GM18508 (cell line): ENCODE data around the gene ST6GALNAC6.
"Not testable (repeated sequence)": the region's sequence is repeated elsewhere in the genome, so short reads cannot be mapped to it uniquely, and the experiment has no call there.

Experiments
- ATAC-seq: cut with Tn5 transposase; IDR thresholded peaks from one replicate; pipeline ENCODE4 v1.9.1; 2021; ENCODE audit warnings: moderate number of reproducible peaks; ENCODE audit not compliant: insufficient read depth, unreplicated experiment

ST6GALNAC6 gene

DNA sequence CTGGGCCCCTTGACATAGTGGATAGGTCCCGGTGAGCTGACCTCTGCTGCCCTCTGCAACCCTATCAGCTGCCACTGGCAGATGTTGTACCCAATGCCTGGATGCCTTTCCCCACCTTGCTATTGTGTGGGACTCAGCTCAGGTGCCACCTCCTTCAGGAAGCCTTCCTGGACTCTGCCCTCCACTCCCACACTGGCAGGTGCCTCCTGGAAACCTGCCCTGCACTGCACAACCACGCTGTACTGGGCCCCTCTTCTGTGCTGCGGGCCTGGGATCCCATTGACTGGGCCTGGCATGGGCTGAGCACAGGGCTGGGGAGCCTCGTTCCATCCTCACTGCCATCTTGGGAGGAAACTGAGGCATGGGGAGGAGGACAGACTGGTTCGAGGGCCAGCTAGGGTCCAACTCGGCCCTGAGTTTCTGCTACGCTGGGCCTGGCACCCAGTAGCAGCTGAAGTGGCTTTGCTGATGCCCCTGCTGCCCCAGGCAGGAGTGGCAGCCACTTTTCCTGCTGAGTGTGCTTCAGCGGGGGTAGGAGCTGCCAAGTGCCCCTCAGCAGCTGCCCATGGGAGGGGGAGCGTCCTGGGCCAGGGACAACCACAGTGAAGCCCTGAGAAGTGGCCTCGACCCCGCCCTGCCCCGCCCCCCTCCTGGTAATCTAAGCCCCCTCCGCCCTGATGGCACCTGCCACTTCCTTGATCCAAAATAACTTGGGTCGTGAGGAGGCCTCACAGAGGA lies 23.2 kb downstream of the ST6GALNAC6 start:
- ATAC-seq: no peak

DNA sequence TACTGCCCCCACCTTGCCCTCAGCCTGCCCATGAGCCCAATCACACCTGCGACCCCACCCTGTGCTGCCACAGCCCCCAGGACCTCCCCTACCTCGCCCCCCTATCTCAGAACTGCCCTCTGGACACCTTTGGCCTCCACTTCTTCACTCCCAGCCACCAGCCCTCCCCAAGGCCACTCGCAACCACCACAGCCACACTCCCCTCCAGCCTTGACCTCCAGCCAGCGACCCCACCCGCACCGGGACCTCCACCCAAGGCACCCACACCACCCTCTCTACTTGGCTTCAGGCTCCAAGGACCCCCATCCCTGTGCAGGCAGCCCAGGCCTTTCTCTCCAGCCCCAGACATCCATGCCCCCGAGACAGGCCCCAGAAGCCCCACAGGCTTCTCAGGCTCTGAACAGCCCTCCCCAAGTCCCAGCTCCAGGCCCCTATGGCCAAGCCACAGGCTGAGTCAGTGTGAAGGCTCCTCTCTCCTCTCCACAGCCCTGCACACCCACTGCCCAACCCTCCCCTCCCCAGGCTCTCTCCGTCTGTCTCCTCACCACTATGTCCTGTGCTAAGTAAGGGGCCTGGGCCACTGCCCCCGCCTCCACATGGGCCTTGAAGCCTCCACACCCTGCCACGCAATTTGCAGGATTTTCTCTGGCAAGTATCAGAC lies 24.0 kb downstream of the ST6GALNAC6 start:
- ATAC-seq: no peak

DNA sequence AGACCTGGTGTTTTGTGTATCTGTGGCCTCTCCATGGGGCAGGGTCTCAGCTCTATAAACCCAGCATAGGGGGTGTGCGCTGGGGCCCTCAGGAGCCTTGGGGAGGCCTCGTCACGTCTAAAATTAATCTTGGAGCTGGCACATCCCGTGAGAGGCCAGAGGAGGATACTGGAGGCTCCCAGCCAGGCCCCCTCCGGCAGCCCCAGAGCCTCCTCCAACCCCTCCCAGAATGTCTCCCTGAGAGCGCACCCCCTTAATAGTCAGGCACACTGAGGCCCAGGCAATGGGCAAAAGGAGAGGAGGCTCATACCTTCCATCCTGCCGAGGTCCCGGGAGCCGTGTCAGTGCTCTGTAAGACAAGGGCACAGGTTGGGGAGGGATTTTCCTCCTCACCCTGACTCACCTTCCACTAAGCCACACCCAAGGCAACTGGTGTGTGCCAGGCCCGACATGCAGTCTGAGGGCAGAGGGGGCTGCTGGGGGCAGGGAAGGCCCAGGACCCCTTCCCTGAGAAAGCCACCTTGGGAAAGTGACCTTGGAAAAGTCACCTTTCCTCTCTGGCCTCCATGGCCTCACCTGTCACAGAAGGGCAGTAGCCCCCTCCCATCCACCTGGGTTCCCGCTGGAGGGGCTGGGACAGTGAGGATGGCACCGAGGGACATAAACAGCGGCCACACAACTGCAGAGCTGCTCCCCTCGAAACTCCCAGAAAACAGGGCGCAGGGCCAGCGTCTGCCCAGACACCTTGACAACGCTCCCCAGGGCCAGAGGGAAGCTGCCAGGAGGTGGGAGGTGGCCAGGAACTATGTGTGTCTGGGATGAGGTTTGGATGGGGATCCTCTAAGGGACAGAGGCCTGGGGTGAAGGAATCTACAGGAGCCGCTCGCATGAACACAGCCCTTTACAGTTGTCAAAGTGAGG lies 24.8 kb downstream of the ST6GALNAC6 start:
- ATAC-seq: no peak

DNA sequence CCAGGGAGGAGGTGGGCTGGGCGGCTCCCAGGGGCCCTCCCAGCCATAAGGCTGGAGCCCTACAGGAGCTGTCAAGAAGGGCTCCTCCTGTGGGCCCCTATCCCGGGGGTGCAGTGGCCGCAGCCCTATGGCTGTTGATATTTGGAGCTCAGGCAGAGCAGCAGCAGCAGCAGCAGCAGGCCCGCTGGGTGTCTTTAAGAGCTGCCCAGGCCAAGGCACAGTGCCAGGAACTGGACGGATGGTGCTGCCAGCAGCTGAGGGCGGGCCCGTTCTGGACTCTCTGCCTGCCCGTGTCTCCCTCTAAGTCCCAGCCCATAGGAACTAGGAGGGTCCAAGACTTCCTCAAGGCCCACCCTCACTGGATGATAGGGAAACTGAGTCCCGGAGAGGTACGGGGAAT lies 25.5 kb downstream of the ST6GALNAC6 start:
- no peak for ATAC-seq

DNA sequence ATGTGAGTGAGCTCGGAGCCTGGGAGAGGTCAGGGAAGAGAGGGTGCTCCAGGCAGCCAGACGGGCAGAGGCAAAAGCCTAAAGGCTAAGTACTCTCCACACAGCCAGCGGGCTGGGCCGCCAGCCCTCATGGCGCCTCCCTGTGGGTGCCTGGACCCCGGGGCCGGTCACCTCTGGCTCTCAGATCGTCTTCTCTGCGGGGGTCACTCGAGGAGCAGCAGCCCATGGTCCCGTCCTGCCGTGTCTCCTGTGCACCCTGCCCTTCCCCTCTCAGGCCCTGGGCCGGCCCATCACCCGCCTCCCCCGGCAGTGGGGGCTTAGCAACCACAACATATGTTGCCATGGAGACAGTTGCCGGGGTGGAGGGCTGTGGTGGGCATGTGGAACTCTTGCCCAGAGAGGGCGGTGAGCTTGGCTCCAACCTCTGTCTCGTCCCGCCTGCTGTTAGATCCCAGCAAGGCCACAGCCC lies 26.1 kb downstream of the ST6GALNAC6 start:
- no peak for ATAC-seq

DNA sequence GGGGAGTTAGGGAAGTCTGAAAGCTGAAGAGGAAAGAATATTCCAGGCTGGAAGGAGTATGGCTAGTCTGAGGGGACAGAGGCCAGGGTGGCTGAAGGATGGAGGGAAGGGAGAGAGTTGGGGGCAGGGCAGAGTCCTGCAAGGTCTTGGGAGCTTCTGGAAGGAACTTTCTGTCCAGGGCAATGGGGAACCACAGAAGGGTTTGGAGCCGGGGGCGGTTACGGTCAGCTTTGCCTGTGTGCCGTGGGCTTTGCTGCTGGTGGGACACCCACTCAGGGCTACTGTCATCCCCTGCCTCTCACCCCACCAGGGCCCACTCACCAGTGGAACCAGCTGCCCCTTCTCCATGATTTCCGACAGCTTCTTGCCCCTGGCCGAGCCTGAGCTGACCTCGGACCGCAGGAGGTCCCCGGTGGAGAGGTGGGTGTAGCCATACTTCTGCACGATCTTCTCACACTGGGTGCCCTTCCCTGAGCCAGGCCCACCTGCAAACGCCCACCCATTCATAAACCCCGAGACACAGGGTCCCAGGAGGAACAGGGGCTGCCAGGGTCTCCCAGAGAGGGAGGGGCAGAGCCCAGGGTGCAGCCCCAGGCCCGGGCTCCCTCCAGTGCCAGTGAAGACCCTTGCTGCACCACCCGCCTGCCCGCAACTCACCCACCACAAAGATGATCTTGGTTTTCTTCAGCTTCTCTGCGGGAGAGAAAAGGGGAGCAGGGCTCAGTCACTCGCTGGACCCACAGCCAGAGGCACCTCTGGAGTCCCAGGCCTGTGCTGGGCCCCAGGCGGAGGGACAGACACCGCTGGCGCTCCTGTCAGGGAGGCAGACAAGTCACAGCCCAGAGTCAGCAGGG lies 26.8 kb downstream of the ST6GALNAC6 start:
- no peak for ATAC-seq

DNA sequence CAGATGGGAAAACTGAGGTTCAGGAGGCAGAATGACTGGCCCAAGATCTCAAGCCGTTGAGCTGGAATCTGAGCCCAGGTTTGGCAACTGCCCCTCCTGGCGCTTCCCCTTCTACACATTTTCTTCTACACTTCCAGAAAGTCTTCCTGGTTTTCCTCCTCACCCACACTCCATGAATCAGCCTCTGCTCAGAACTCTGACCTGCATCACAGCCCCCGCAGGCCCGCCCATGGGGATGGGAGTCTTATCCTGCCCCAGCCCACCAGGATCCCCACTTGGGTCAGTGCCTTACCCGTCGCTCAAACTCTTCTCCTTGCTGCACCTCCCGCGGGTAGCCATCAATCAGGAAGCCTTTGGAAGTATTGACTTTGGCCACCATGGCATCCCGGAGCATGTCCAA lies 27.9 kb downstream of the ST6GALNAC6 start:
- ATAC-seq: no peak

DNA sequence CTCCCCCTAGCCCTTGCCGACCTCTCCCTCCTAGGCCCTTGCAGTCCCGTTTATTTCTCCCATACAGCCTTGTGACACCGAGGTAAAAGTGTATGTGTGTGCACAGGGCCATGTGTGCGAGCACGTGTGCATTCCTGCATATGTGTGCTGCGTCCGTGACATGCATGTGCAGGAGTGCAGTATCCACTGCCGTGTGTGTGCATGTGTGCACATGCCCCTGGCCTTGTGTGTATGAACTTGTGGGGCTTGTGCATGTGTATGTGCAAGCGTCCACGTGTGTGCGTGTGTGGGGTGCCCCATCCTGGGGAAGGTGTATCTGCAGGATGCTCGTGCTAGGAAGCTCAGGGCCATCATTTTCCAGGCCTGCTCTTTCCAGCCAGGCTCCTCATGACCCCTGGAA lies 28.5 kb downstream of the ST6GALNAC6 start:
- ATAC-seq: no peak

DNA sequence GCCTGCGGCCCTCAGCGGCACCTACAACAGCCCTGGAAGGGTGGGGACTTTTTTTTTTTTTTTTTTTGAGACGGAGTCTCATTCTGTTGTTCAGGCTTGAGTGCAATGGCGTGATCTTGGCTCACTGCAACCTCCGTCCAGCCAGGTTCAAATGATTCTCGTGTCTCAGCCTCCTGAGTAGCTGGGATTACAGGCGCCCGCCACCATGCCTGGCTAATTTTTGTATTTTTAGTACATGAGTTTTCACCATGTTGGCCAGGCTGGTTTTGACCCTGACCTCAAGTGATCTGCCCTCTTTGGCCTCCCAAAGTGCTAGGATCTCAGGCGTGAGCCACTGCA lies 29.3 kb downstream of the ST6GALNAC6 start:
- not testable (repeated sequence) for ATAC-seq

DNA sequence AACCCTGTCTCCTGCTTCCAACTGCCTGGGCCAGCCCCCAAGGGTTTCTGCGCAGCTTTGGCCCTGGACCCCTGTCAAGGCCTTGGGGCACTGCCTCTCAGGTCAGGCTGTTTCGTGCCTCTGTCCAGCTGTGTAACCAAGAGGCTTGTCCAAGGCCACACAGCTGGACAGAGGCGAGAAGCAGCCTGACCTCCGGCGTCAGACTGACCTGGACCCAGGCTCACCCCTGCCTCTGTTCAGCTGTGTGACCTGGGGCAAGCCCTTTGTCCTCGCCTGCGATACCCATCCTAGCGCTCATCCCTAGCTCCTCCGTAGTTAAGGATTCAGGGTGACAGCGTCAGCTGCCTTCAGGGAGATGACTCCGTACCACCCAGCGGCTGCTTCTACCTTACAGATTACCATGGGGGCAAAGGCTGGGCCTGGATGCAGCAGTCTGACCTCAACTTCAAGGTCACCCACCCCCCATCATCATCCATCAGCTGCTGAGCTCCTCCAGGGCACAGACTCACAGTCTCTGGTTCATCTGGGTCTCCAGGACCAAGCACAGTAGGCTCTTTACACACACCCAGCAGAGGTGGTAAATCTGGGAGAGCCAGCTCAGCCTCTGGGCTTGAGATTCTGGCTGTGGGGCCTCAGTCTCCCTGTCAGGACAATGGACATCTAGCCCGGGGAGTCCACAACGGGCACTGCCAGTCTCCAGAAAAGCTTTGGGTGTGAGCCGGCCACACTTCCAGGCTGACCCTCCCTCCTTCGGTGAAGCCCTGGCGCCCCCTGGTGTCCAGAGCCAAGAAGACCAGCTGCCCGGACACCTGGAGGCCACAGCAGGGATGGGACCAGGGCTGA lies 29.9 kb downstream of the ST6GALNAC6 start:
- ATAC-seq: no peak

DNA sequence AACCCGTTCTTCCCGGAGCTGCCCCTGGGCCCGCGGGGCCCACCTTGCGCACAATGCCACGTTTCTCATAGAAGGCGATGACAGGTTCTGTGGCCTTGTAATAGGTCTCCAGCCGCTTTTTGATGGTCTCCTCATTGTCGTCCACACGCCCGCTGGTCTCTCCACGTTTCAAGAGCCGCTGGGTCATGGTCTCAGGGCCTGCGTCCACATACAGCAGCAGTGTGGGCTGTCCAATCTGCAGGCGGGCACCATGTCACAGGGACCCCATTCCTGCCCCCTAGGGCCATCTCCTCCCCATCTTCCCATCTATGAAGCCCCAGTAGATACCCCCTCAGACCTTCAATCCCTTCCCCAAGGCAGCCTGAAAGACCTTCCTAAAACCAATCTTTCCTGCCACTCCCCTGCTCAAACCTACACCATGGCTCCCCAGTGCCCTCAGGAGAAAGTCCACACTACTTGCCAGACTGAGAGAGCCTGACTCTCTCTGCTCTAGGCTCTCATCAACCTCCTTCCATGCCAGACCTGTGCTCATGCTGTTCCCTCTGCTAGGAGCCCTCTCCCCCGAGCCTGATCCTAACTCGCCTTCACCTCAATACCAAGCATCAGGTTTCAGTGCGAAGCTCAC lies 31.0 kb downstream of the ST6GALNAC6 start:
- no peak for ATAC-seq

DNA sequence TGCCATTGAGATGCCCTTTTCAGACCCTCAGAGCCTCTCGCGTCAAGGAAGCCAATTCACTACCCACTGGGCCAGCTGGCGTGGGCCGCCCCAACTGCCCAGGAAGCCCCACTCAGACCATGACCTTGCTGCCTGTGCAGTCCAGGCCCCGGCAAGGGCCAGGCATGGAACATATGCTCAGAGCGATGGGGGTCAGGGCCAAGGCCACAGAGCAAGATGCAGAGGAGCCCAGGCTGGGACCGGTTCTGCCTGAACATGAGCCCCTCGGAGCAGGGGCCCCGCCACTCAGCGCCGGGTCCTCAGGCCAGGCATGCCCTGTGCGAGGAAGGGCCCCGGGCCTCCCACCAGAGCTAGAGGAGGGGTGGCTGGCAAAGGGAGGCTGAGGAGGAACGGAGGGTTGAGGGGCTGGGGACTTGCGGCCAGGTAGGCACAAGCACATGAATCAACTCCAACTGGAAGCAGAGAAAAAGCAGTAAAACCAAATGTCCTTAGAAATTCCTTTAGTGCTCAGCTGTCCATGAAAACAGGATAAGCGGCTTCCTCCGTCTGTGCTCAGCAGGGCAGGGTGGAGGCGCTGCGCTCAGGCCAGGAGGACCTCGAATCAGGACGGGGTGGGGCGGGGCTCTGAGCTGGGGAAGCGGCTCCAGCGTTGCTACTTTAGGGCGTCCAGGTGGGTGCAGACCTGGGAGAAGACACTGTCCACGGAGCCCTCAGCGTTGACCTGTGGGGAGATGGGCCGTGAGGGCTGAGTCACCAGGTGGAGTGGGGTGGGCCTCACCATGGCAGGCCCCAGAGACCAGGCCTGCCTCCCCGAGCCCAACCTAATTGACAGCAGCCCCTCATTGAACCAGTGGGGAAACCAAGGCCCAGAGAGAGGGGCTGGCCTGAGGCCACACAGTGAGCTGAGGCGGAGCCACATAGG lies 31.8 kb downstream of the ST6GALNAC6 start:
- ATAC-seq: no peak

DNA sequence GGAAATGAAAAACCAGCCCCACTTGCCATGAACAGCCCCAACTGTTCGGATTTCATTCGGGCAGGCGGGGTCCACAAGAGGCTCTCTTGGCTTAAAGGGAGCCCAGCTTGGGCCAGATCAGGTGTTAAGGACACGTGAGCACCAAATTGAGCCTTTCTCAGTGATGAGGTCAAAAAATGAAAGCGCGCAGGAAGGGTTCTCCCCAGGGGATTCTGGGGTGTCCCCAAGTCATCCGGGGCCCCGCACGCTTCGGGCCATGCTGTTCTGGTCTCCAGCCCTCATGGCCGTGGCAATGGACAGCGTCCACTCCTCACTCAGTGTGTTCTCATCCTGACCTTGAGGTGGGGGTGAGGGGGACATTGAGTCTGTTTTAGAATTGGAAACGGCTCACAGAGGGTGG lies 32.9 kb downstream of the ST6GALNAC6 start:
- no peak for ATAC-seq

DNA sequence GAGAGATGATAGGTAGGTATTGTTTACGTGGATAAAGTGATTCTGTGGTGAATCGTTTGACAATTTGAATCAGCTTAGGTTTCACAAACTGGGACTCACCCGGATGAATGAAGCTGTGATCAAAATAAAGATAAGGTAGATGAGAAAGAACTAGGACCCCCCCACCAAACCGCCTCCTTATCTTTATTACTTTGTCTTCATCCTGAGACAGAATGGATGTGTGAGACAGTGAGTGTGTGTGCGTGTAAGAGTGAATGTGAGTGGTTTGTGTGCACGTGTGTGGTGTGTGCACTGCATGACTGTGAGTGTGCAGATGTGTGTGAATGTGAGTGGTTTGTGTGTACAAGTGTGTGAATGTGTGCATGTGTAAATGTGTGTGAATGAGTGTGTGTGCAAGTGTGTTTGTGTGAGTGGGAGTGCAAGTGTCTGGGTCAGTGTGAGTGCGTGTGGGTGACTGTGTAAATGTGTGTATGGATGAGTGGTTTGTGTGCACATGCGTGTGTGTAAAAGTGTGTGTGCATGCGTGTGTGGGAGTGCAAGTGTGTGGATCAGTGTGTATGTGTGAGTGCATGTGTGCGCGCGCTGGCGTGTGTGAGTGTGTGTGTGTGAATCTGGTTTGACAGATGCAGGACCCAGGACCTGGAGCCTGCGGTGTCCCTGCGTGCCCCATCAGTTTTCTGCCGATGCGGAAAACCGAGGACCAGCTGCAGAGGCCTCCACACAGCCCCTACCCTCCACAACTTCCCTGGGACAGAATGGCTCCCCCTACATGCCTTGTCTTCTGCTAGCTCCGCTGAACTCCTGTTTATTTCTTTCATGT lies 33.5 kb downstream of the ST6GALNAC6 start:
- ATAC-seq: no peak

DNA sequence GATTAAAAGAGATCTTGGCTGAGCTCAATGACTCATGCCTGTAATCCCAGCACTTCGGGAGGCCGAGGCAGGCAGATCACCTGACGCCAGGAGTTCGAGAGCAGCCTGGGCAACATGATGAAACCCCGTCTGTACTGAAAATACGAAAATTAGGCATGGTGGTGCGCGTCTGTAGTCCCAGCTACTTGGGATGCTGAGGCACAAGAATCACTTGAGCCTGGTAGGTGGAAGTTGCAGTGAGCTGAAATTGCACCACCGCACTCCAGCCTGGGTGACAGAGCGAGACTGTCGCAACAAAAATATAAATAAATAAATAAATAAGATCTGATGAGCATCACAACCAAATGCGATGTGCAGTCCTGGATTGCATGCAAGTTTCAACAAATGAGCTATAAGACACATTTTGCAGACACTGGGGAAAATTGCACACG lies 36.2 kb downstream of the ST6GALNAC6 start:
- ATAC-seq: no peak

DNA sequence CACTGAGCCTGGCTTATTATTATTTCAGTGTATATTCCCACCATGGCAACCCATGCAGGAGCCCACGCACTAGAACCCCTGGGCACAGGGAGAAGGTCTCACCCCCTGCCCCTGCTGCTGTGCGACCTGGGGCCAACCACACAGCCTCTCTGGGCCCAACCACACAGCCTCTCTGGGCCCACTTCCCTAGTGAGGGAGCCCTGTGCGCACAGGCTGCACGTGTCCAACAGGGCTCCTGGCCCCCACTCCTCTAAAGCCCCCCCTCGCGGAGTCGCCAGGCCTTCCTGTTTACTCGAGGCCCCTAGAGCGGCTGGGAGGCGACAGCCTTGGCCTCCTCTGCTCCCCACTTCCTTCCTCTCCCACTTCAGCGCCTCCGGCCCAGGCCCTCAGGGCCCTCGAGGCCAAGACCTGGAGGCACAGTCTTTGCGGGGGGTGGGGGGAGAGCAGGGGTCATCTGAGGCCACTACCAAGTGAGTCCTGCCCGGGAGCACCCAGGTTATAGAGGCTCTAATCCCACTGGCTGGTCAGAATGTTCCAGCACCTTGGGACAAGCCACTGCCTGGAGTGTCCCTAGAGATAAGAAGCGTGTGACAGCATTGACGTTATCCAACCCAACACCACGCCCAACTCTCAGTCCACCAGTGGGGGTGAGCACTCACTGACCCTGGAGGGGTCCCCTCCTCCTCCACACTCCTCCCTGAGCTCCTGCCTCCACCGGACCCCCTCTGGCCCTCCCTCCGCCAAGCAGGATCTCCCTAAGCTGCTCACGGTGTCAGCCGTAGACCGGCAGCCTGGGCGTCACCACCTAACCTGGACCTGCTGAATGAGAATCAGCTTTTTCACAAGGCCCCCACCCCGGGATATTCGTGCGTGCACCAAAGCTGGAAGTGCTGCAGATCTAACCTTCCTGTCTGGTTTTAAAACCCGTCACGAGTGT lies 37.1 kb downstream of the ST6GALNAC6 start:
- no peak for ATAC-seq
